GDM1 (cell line): Measurements from ENCODE around the gene CCNJL.
A peak's percentile ranks its signal among the peaks of the same experiment; 100 is the strongest.

Experiments
- DNase-seq: peaks from one replicate; lab custom pipeline; 2025; lab: John Stamatoyannopoulos, UW

CCNJL gene

GRCh38 chr5:160333721-160334120, 21.4 kb upstream of the CCNJL start:
- DNase-seq: no peak

DNA sequence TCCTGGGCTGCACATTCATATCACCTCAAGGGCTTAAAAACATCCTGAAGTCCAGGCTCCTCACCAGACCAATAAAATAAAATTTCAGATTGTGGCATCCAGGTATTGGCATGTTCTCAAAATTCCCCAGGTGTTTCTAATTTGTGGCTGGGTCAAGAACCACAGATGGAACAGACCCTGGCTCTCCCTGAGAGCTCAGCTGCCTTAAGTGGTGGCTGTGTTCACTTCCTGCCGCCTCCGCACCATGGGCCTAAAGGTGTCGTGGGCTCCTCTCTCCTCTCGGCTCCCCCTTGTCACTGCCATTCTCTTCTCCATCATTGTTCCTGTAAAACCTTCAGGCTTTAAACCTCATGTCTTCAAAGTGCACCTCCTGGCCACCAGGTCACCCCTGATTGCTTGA, 17.8 kb upstream of the CCNJL start:
- DNase-seq: no peak

- no peak for DNase-seq
These were observed 15.5 kb upstream of the CCNJL start for GRCh38 chr5:160327818-160328217.

DNA sequence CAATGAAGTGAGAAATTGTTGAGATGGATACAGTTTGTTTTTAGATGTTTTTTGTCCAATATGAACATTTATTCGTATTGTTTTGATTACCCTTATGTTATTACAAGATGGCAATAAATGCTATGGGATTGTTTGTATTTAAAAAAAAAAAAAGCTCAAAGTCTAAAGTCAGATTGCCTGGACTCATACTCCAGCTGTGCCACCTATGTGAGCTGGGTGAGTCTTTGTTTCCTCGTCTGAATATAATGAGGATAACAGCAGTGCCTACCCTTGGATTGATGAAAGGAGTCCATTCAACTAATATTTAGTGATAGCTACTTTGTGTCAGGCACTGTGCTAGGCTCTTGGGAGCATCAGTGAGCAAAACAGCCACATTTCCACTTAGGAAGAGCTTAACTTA, 14.6 kb upstream of the CCNJL start:
- DNase-seq: no peak

DNA sequence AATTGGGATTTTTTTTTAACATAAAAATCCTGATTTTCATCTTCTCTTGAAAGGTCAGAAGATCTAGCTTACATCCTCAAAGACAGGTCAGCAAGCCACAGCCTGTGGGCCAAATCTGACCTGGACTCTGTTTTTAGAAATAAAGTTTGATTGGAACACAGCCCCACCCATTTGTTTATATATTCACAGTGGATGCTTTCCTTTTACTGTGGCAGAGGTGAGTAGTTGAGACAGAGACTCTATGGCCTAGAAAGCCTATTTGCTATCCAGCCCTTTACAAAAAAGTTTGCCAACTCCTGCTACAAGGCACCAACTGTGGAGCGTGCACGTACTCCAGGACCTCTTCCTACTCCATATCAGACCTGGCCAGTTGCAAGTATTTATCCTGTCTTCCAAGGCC, 13.4 kb upstream of the CCNJL start:
- no peak for DNase-seq

GRCh38 chr5:160324886-160325285, 12.5 kb upstream of the CCNJL start:
- peak; percentile 46 for DNase-seq

DNA sequence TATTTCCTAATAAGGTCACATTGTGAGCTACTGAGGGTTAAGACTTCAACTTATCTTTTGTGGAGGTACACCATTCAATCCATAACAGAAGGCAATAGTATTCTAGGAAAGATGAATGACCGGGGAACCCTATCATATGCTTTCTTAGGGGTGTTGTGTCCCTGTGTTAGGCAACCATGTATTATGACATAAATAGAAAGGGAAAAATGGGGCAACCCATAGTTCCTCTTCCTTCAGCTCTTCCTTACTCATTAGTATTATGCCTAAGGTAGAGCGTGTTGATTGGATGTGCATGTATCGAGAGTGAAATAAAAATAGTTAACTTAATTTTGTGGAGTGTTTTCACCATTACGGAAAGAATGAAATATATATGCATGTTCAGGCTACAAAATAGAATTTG, 6.0 kb upstream of the CCNJL start:
- no peak for DNase-seq

DNA sequence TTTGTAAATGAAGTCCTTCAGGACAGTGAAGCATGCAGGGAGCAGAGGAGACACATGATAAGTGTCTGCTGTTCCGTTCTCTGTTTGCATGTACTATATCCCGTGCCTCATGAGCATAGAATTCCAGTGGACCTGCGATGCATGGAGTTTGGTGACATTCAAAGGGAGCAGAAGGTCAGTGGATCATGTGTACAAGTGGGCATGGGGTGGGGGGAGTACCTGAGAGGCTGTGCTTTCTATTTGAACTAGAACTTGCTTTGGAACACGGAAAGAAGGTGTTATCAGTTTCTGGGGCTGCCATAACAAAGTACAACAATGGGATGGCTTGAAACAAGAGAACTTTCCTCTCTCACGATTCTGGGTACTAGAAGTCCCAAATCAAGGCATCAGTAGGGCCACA, 5.1 kb upstream of the CCNJL start:
- no peak for DNase-seq

DNA sequence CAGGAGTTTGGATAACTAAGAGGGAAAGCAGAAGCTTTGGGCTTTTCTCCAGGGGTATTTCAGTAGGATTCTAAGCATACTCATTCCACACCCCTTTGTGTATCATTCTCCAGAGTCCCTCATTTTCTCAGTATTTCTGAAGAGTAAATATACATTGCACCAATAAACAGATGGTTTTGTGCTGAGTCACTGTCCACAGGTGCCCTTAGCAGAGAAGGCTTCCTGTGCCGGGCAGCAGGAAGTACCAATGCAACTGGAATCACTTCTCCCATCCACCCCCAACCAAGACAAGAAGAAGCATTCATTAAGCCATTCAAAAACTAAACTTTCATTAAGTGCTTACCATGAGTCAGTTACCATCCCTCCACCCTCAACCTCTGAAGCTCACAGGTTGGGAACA, 3.6 kb upstream of the CCNJL start:
- DNase-seq: no peak

DNA sequence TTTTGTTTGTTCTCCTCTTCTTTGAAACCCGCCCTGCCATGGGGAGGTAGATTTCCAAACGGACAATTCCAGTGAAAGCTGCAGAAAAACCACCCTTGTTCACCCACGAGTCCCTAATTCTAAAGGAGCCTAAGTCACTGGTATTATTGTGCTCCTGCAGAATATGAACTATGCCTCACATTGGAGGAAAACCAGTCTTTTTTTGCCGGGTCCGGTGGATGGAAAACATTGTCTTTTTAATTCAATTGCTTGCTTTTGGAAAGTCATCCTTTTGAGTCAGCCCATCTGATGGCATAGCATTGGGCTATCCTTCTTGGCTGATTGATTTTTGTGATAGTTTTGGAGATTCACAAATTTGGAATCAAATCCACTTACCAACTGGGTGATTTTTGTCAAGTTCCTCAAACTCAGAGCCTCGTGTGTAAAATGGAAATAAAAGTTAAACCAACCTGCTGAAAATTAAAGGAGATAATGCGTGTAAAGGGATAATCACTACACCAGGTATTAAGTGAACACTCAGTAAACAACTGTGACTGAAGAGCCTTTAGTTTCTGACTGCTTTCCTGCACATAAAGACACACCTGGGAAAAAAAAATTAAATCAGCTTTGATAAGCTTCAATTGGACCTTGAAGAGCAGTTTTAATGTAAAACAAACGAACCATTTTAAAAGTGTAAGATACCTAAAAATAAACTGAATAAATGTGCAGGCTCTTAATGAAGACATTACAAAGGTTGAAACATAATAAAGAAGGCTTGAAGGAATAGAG, 780 bp upstream of the CCNJL start:
- DNase-seq: no peak

DNA sequence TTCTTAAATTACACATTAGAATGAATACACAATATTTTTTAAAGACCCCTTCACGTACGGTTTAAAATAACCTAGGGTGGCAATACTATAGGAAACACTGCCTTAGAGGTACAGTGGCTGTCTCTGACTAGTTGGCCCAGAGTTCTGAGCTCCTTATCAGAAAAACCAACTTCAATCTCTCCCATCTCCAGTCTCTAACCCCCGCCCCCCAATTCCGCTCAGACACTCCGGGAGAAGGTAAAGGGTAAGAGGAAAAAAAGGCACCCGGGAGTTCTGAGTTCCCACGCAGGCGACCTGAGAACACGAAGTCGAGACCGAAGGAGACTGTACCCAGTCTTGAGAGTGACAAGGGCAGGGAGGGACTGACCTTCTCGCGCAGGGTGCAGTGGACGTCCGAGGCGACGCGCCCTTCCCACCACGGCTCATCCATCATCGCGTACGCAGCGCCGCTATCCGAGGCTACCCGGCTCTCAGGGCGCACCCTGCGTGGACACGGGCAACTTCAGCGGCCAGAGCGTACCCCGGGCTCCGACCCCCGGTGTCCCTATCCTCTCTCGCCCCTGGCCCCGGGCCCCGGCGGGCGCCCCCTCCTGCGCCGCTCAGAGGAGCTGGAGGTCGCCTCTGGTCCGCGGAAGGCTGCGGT, 752 bp downstream of the CCNJL start:
- DNase-seq: no peak

DNA sequence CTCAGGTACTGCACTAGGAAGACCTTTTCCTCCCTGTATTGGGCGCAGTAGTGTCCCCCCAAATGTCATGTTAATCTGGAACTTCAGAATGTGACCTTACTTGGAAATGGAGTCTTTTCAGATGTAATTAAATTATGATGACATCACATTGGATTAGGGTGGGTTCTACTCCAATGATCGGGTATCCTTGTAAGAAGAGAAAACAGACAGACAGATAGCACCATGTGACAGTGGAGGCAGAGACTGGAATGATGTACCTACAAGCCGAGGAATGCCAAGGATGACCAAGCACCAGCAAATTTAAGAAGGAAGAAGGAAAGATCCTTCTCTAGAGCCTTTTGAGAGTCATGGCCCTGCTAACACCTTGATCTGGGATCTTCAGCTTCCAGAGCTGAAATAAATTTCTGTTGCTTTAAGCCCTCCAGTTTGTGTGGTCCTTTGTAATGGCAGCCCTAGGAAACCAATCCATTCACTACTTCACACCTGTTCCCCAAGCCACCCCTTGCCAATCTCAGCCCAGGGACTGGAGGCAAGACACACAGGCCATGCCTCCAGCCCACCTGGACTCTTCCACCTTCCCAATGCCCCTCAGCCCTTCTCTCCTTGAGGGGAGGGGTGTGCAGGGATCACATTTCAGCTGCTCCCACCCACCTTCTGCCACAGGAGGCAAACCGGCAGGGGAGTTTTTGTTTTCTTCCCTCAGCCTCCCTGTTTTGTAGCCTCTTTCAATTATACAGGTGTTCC, 1.6 kb downstream of the CCNJL start:
- no peak for DNase-seq

GRCh38 chr5:160310140-160310539, 2.2 kb downstream of the CCNJL start:
- DNase-seq: no peak

DNA sequence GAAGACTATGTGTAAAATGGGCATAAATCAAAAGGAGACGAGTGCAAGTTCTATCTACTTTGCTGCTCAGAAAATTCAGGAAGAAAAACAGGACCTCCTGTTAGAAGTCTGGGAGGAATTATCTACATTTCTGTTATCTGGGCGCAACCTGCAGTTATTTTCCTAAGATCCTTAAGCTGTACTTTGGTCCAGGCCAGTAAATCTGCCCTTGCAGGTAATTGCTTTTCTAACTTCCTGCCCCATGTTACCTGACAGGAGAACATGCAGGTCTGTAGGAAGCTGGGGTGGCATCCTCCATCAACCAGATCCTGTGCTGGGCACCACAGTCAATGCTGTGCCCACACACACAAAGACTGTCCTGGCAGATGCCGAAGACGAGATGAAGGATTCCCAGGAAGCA, 5.7 kb downstream of the CCNJL start:
- no peak for DNase-seq

DNA sequence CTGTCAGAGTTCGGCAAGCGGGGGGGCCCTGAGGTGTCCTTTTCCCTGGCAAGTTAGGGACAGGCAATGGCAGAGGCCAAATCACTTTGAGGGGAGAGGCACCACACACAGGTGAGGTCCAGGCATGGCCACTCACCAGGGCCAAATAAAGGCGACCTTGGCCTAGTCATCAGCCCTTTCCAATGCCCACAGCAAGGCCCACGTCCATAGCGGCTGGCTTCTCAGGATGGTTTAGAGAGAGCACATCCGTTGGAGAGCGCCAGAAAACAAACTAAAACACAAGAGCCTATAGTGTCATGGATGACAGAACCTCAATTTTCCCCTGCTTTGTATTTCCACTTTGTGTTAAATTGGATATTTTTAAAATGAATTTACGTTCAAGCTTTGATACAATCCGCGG, 7.0 kb downstream of the CCNJL start:
- no peak for DNase-seq

GRCh38 chr5:160303690-160304089, 8.7 kb downstream of the CCNJL start:
- no peak for DNase-seq

DNA sequence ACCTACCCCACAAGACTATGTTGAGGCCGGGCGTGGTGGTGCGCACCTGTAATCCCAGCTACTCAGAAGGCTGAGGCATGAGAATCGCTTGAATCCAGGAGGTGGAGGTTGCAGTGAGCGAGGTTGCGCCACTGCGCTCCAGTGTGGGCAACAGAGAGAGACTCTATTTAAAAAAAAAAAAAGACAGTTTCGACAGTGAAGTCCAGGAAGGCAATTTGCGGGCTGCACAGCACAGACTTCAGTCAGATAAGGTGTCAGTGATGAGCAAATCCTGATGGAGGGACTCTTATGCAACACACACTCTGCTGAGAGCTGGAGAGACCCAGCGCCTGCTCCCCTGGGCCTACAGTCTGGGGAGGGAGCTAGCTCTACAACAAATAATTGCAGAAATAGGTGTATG, 14.2 kb downstream of the CCNJL start:
- no peak for DNase-seq

DNA sequence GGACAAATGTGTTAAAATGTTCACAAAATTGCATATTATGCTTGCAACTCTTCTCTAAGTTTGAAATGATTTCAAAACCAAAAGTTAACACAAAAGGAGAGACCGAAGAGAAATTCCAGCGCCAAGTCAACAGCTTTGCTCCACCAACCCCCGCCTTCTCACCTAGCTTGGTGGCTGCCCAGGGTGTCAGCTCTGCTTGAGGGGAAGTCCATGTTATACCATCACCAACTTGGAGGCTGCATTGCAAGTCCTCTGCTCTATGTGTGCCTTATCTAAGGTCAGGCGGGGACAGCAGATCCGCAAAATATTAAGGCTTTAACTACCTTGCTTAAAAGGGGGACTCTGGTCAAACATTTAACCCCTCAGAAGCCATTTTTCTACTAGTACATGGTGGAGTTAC, 14.6 kb downstream of the CCNJL start:
- no peak for DNase-seq

GRCh38 chr5:160297004-160297403, 15.4 kb downstream of the CCNJL start:
- DNase-seq: no peak

DNA sequence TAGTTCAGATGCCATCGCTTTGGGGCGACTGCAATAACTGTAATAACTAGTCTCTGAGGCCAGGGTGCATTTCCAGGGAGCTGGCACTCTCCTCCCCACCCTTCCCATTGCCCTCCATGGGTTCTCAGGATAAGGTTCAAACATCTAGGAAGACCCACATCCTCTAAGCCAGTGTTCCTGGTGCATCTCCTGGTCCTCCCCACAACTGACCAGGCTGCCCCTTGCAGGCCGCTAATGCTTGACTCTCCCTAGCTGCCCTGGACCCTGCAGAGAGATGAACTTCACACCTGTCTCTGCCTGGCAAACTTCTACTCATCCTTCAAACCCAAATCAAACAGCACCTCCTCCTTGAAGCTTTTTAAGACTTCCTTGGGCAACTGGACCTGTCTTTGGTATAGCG, 15.9 kb downstream of the CCNJL start:
- DNase-seq: no peak

DNA sequence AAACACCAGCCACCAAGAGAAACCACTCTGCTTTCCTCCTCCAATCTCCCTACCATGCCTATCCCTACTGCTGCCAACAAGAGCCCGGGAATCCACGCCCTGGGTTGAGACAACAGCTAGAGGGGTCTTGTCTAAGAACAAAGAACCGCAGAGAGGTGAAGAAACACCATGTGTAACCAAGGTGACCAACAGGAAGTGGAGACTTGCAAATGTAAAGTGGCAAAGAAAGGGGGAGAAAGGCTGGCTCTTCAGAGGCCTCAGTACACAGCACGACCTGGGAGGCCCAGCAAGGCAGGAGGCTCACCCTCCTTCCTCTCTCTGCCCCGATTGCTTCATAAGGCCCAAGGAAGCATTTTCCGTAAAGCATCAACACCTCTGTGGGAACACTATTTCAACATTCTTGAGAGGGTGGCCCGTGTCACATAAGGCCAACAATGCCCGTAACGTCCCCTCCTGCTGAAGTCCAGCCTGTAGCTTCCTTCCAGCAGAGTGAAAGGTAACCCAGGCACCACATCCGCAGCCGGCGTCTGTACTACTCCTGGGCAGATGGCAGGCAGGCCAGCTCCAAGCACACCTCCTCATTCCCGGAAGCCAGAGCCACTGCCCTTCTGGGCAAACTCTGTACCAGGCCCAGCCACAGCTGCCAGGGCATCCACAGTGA, 18.3 kb downstream of the CCNJL start:
- DNase-seq: no peak

DNA sequence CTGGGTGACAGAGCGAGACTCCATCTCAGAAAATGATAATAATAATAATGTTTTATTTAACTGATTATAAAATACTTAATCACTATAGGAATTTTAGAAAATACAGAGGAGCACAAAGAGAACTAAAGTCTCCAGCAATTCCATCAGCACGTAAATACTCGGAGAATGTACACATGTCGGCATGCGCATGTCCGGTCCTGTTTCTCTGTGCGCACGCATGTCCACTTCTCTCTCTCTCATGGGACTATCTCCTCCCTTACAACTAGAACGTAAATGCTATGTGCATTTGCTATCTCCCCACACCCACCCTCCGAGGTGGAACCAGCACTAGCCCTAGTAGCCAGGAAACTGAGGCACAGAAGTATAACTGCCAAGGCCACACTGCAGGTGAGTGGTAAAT, 19.0 kb downstream of the CCNJL start:
- DNase-seq: no peak

GRCh38 chr5:160291467-160291866, 20.9 kb downstream of the CCNJL start:
- no peak for DNase-seq
